ENCODE data around the gene XIAP.

- no peak for TF ChIP-seq CTCF (IDR thresholded peaks at IDR 0.05; ENCODE audit: poor library complexity)
- TF ChIP-seq EZH2phosphoT487 (IDR thresholded peaks at IDR 0.05; ENCODE audit: low read depth, severe bottlenecking, unreplicated experiment): no peak
- TF ChIP-seq EZH2 (IDR thresholded peaks at IDR 0.05; ENCODE audit: borderline replicate concordance): no peak
Observed at GRCh38 chrX:123876177-123876576, 16.3 kb downstream of the XIAP start.

All from hepatocyte (in vitro differentiated cells).